Measurements from ENCODE around the gene SUPT20HL1.
A peak's percentile ranks its signal among the peaks of the same experiment; 100 is the strongest.
"Not testable (repeated sequence)": the region's sequence is repeated elsewhere in the genome, so short reads cannot be mapped to it uniquely, and the experiment has no call there.

Gene SUPT20HL1

DNA sequence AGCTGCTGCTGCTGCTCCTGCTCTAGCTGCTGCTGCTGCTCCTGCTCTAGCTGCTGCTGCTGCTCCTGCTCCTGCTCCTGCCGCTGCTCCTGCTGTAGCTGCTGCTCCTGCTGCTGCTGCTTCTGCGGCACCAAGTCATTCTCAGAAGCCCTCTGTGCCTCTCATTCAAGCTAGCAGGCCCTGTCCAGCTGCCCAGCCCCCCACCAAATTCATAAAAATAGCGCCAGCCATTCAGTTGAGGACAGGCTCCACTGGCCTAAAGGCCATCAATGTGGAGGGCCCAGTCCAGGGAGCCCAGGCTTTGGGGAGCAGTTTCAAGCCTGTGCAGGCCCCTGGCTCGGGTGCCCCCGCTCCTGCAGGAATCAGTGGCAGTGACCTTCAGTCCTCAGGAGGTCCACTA lies 3.9 kb downstream of the SUPT20HL1 start:
- DNase-seq, result no peak

- no peak for DNase-seq
These were observed 4.6 kb downstream of the SUPT20HL1 start for GRCh38 chrX:24364851-24365538.

- not testable (repeated sequence) for DNase-seq
These were observed 6.4 kb downstream of the SUPT20HL1 start for GRCh38 chrX:24366762-24367400.

- no peak for DNase-seq
These were observed 9.4 kb downstream of the SUPT20HL1 start for GRCh38 chrX:24369816-24370215.

DNA sequence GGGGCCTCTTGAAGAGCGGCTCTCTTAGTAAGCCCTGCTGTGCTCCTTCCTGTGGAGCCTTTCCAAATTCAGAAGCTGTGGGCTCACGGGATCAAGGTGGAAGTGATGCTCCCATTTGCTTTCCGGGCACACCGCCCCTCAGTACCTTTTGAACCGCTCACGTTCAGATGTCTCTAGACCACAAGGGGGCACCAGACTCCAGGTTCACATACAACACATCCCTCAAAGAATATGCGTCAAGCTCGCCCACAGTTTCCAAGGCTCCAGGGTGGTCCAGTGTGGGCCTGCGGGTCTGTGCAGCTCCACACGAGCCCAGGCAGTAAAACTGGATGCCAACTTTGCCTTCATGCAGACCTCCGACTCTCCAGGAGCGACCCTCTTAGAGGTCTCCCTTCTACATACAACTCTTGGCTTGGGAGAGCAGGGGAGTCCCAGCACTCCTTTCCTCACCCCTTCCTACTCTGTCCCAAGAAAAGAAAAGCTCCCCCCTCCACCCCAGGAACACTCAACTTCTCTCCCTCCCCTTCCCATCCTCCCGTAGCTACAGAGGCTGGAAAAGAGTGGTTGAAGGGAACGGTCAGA lies 11.0 kb downstream of the SUPT20HL1 start:
- no peak for DNase-seq

DNA sequence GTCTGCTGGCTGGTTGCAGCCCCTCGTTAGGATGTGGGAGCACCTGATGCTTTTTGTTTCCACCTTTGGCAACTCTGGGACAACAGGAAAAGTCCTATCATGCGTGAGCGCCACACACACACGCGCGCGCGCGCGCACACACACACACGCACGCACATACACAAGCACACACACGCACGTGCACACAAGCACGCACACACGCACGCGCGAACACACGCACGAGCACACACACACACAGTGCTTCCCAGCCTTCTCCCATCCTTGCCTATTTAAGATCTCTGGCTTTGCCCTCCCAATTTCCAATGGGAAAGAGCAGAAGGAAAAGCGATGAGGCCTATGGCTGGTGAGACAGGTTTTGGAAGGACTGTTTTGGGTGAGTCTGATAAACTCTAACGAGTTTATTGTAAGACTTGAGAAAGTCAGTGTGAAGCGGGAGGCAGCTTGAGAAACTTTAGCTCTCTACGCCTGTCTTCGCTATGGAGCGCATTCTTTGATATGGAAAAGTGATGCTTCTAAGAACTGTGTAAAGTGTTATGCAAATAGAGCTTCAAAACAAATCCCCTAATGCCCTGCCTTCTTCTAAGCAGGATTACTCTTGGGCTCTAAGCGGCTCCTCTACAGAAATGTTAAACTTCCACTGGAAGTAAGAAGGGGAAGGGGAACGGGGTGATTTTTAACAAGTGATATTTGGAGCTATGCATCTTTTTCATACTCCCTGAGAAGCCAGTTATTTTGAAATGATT lies 11.8 kb downstream of the SUPT20HL1 start:
- no peak for DNase-seq

GRCh38 chrX:24375600-24376131 lies 15.2 kb downstream of the SUPT20HL1 start:
- DNase-seq, result no peak

DNA sequence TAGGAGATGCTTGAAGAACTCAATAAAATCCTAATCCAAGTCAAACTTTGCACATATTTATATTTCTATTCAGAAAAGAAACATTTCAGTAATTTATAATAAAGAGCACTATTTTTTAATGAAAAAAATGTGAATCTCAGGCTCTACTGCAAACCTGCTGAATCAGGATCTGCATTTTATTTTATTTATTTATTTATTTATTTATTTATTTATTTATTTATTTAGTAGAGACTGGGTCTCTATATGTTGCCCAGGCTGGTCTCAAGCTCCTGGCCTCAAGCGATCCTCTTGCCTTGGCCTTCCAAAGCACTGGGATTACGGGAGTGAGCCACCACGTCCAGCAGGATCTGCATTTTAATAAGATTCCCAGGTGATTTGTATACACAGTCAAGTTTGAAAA lies 16.0 kb downstream of the SUPT20HL1 start:
- DNase-seq, result no peak

- no peak for DNase-seq
These were observed 16.8 kb downstream of the SUPT20HL1 start for GRCh38 chrX:24377195-24377594.

DNA sequence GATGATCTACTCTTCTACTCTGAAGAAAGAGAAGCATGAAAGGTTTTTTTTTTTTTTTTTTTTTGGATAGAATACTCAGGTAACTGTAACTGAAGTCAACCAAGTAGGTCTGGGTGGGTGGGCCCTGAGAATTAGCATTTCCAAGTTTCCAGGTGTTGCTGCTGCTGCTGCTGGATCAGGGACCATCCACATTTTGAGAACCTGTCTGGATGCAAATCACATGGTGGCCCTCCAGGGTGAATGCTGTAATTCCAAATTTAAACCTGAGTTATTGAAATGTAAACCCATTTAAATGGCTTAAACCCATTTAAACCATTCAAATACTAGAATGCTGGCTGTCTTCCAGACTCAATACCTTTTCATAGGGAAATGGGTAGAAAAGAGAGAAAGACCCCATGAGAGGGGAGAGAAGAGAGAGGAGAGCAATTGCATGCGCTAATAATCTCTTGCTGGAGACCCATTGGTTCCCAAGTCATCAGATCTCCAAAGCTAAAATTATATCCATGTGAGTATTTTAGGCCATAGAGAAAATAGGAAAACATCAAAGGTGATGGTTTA lies 17.6 kb downstream of the SUPT20HL1 start:
- DNase-seq, result no peak

DNA sequence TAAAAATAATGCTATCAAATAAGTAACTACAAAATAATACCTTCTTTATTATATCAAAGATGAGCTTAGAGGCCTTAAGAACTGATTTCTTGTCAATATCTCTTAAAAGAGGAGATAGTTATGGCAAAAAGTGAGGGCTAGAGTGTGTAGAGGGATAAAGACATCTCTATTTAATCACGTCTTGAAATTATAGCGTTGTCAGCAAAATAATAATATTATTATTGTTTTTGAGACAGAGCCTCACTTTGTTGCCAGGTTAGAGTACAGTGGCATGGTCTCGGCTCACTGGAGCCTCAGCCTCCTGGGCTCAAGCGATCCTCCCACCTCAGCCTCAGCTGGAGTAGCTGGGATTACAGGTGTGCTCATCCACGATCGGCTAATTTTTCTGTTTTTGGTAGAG lies 18.3 kb downstream of the SUPT20HL1 start:
- DNase-seq, result no peak

DNA sequence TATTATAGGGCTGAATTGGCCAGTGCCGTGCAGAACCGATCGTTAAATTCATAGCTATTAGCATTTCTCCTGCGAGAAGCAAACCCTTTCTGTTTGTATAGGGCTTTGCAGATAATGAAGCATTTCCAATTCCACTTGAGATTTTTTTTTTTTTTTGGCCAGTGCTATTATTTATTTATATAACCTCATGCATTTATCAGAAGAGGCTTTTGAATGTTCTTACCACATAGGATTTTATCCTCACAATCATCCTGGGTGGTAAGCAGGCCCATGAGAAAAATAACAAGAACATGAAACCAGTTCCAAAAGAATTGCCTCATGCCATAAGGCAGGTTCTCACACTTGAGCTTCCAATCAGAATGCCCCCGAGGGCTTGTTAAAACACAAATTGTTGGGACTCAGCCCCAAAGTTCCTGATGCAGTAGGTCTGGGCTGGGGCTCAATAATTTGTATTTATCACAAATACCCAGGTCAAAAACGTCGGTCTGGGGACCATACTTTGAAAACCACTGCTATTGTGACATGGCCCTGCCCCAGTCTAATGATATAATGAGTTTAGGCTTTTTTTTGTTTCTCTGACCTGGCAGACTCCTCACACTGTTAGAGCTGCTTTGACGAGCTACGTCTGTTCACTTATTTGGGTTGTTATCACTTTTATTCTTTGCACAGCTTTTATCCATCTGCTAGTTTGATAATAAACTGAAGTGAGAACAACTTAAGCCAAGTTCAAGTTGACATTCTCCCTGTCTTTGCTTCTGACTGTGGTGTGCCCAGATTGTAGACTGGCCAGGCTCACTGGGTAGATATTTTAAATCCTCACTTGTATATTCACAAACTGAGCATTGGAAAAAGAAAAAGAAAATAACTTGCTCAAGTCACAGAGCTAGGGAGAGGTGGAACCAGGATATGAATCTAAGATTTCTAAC lies 20.1 kb downstream of the SUPT20HL1 start:
- DNase-seq, result no peak

DNA sequence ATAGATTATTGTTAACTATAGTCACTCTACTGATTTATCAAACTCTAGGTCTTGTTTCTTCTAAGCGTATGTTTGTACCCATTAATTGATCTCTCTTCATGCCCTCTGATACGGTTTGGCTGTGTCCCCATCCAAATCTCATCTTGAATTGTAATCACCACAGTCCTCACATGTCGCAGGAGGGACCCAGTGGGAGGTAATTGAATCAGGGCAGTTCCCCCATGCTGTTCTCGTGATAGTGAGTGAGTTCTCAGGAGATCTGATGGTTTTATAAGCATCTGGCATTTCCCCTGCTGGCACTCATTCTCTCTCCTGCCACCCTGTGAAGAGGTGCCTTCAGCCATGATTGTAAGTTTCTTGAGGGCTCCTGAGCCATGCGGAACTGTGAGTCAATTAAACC lies 21.9 kb downstream of the SUPT20HL1 start:
- not testable (repeated sequence) for DNase-seq

- DNase-seq, result no peak
These were observed 27.3 kb downstream of the SUPT20HL1 start for GRCh38 chrX:24387724-24388123.

GRCh38 chrX:24391389-24391788 lies 30.9 kb downstream of the SUPT20HL1 start:
- DNase-seq, result no peak

DNA sequence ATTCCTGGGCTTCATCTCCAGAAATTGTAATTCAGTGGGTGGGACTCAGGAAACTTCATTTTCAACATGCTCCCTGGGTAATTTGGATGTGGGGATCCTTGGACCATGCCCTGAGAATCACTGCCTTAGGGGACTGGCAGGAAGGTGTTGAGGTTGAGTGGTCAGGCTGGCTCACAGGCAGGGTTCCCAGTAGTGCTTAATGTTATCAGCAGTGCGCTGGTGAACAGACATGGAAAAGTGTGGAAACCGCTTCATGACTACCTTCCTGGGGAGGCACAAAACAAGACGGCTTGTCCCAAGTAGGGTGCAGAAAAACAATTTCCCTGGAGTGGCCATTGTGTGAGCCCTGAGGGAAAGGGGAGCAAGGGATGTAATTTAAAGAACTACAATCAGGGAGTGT lies 31.4 kb downstream of the SUPT20HL1 start:
- DNase-seq, result no peak

GRCh38 chrX:24392709-24393108 lies 32.3 kb downstream of the SUPT20HL1 start:
- no peak for DNase-seq

DNA sequence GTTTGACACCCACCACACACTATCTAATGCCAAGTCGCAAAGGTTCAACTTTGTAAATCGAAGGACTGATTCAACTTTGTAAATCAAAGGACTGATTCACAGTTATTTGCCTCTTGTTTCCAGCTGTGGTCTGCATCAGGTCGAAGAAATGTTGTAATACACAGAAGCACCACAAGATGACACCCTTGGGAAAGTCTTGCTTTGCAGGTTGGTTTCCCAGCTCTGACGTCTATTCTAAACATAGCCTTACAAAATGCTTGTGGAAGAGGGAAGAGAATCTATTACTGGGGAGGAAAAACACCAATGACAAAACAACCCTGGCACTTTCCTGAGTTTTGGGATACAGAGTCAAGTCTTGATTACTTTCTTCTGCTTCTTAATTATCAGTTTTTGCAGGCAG lies 35.3 kb downstream of the SUPT20HL1 start:
- peak; percentile 4 to 13 for DNase-seq

DNA sequence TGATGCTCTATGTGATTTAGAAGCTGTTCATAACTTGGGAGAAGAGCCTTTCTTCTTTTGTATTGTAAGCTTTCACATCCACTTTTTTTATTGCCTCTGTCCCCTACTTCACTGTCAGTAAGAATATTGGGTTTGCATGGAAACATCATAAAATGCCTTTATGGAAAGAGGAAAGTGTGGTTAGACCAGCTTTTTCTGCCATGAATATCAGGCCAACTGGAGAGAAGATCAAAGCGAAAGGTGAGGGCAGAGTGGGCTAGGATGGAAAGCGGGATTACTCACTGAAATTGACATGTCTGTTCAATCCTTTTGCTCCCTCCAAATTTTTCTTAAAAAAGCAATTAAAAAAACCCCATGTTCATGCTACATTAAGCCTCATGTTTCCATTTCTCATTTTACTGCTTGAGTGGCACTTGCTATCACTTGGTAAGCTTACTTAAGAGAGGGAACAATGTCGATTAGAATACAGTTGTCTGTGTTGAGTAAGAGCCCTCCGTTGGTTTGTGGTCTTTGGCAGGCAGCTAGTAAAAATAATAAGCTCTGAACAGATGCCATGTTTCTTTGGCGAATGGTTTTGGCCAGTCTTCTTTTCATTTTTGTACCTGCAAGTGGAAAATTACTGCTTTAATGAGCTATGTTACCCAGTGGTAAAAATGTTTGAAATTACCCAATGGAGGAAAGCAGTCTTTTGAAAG lies 35.9 kb downstream of the SUPT20HL1 start:
- peak in 1 of 2 experiments; percentile 2 for DNase-seq

- DNase-seq, result no peak
These were observed 36.5 kb downstream of the SUPT20HL1 start for GRCh38 chrX:24396931-24397279.

- DNase-seq, result no peak
These were observed 38.3 kb downstream of the SUPT20HL1 start for GRCh38 chrX:24398766-24399165.
